HepG2 (cell line): ENCODE results near the gene ITPR1. TPM values are rescaled to one million over a fixed set of nuclear protein-coding genes. Genes with fewer than 3 reads are reported as not detected.

Experiments used
- ATAC-seq: fragments of 200-7000 bp; cut with Tn5 transposase; 3 replicates; pipeline ENCODE4 v1.9.1; 2020; ENCODE audit warnings: mild to moderate bottlenecking, moderate library complexity
- BruUV-seq: library from RNA; stranded (reverse); fragments of 400-500 nt; replicated peaks from 2 replicates; lab custom pipeline; 2021; lab: Mats Ljungman, UMichigan
- CTCF ChIA-PET: fragments of 300-600 bp; formaldehyde crosslinking; extraction: SDS; loops from one replicate; lab custom pipeline; 2021; ENCODE audit warnings: low total read pairs, inconsistent platforms, low intra/inter-chr PET ratio; lab: Yijun Ruan, JAX
- POLR2A ChIA-PET: fragments of 350-600 bp; sonication (Branson Sonifier 250); formaldehyde crosslinking; loops from one replicate; lab custom pipeline; 2020; ENCODE audit warnings: antibody characterized with exemption, inconsistent platforms; lab: Yijun Ruan, JAX
- DNase-seq: peaks from one replicate; pipeline ENCODE4 v3.0.0-alpha.2; 2015; ENCODE audit warnings: low spot score
- FAIRE-seq: peaks from 3 replicates; lab custom pipeline; 2011; peaks lifted over from hg19 to GRCh38; lab: Jason Lieb, UNC
- H2AFZ ChIP-seq: one replicate; pipeline ENCODE4 v1.6.1; 2011; ENCODE audit warnings: low read length, inconsistent platforms
- H3K27ac ChIP-seq: fragments of 300-600 bp; 3 replicates; pipeline ENCODE4 v1.8.0; 2011; ENCODE audit warnings: mixed run types, mild to moderate bottlenecking, mixed read lengths, low read length, inconsistent platforms; ENCODE audit not compliant: insufficient read depth; ENCODE audit errors: extremely low read length
- H3K27me3 ChIP-seq, 2 experiments: fragments of 200-600 bp in 1 of 2; 2 replicates in 1 of 2; 3 replicates in 1 of 2; pipeline versions ENCODE4 v1.6.0 to v1.8.0; 2011; ENCODE audit warnings: low read length in 2 of 2, mild to moderate bottlenecking in 2 of 2, moderate library complexity in 2 of 2, inconsistent platforms in 1 of 2; ENCODE audit not compliant: insufficient read depth in 2 of 2, control insufficient read depth in 1 of 2
- H3K36me3 ChIP-seq, 2 experiments: fragments of 200-600 bp in 1 of 2; replicated peaks in 1 of 2; 2 replicates in 1 of 2; 3 replicates in 1 of 2; pipeline versions ENCODE4 v1.5.1 to v1.8.0; 2011; ENCODE audit warnings: low read length in 2 of 2, inconsistent platforms in 1 of 2; ENCODE audit not compliant: insufficient read depth in 2 of 2, control insufficient read depth in 1 of 2
- H3K4me1 ChIP-seq: 2 replicates; pipeline ENCODE4 v1.5.1; 2012; ENCODE audit warnings: low read length, inconsistent platforms; ENCODE audit not compliant: insufficient read depth
- H3K4me2 ChIP-seq: 2 replicates; pipeline ENCODE4 v1.6.0; 2011; ENCODE audit warnings: low read depth, low read length, inconsistent platforms
- H3K4me3 ChIP-seq, 3 experiments: fragments of 200-600 bp in 1 of 3; sonication (generic), shearing (Covaris generic) in 1 of 3; replicated peaks in 1 of 3; 2 replicates each; pipeline ENCODE4 v1.5.1; 2011 to 2016; ENCODE audit warnings: low read length in 3 of 3, inconsistent platforms in 2 of 3, low read depth in 2 of 3, mild to moderate bottlenecking in 2 of 3, control low read depth in 1 of 3, mixed read lengths in 1 of 3; ENCODE audit not compliant: insufficient read depth in 1 of 3
- H3K79me2 ChIP-seq: one replicate; pipeline ENCODE4 v1.6.1; 2011; ENCODE audit warnings: low read length, inconsistent platforms; ENCODE audit not compliant: insufficient read depth
- H3K9ac ChIP-seq: 2 replicates; pipeline ENCODE4 v1.6.0; 2011; ENCODE audit warnings: mild to moderate bottlenecking, low read depth, low read length, inconsistent platforms; ENCODE audit not compliant: insufficient read depth
- H3K9me3 ChIP-seq: 2 replicates; pipeline ENCODE4 v1.5.1; 2012; ENCODE audit warnings: mild to moderate bottlenecking, low read length
- H4K20me1 ChIP-seq: 2 replicates; pipeline ENCODE4 v1.6.0; 2011; ENCODE audit warnings: inconsistent platforms, mild to moderate bottlenecking, low read length, moderate library complexity; ENCODE audit not compliant: insufficient read depth
- EZH2 ChIP-seq: conservative IDR thresholded peaks from 2 replicates; pipeline ENCODE4 v1.6.1; 2012; ENCODE audit warnings: mild to moderate bottlenecking, low read depth, low read length, moderate library complexity
- GTF2F1 ChIP-seq: fragments of 150-350 bp; IDR thresholded peaks from 2 replicates; pipeline ENCODE4 v1.6.1; 2014; ENCODE audit warnings: low read length
- HDAC6 ChIP-seq: fragments of 200-600 bp; sonication (generic); IDR thresholded peaks from 2 replicates; pipeline ENCODE4 v1.7.0; 2017; ENCODE audit warnings: mild to moderate bottlenecking, antibody characterized with exemption, low read length, low read depth
- IKZF1 ChIP-seq: fragments of 450-650 bp; IDR thresholded peaks from 2 replicates; pipeline ENCODE4 v1.7.1; 2016
- MAFK ChIP-seq, 2 experiments: IDR thresholded peaks in 1 of 2; conservative IDR thresholded peaks in 1 of 2; 2 replicates each; pipeline ENCODE4 v1.6.1; 2011; ENCODE audit warnings: improper control_type of control experiment in 2 of 2, low read length in 2 of 2
- MTA3 ChIP-seq: sonication (generic); formaldehyde crosslinking; IDR thresholded peaks from 2 replicates; pipeline ENCODE4 v1.4.0; 2020; ENCODE audit warnings: missing genetic modification reagents
- NR3C1 ChIP-seq: sonication (generic); formaldehyde crosslinking; IDR thresholded peaks from 2 replicates; pipeline ENCODE4 v1.4.0; 2020; ENCODE audit warnings: missing genetic modification reagents
- PLRG1 ChIP-seq: fragments of 450-650 bp; conservative IDR thresholded peaks from 2 replicates; pipeline ENCODE4 v1.6.1; 2016
- RORA ChIP-seq: sonication (generic); formaldehyde crosslinking; IDR thresholded peaks from 2 replicates; pipeline ENCODE4 v1.5.0; 2020; ENCODE audit warnings: mild to moderate bottlenecking, missing genetic modification reagents, moderate library complexity
- SP140L ChIP-seq: sonication (generic); formaldehyde crosslinking; IDR thresholded peaks from 2 replicates; pipeline ENCODE4 v1.4.0; 2020; ENCODE audit warnings: missing genetic modification reagents, borderline replicate concordance
- ZFY ChIP-seq: sonication (generic); formaldehyde crosslinking; IDR thresholded peaks from 2 replicates; pipeline ENCODE4 v1.4.0; 2020; ENCODE audit warnings: missing genetic modification reagents
- ZKSCAN5 ChIP-seq: sonication (generic); formaldehyde crosslinking; IDR thresholded peaks from 2 replicates; pipeline ENCODE4 v1.5.1; 2020; ENCODE audit warnings: mild to moderate bottlenecking, missing genetic modification reagents
- ZNF468 ChIP-seq: sonication (generic); formaldehyde crosslinking; IDR thresholded peaks from 2 replicates; pipeline ENCODE4 v1.8.0; 2022; ENCODE audit warnings: mild to moderate bottlenecking, moderate library complexity, missing genetic modification reagents
- ZNF616 ChIP-seq: sonication (generic); formaldehyde crosslinking; IDR thresholded peaks from 2 replicates; pipeline ENCODE4 v1.5.0; 2020; ENCODE audit warnings: low read depth, mild to moderate bottlenecking, missing genetic modification reagents
- WGBS: methylation state at CpG from one replicate; pipeline ENCODE4 v1.1.6; 2017; ENCODE audit warnings: low lambda C conversion rate; 5-methylcytosine and 5-hydroxymethylcytosine counted together
- in situ Hi-C: cut with HindIII; loops from 2 replicates; pipeline ENCODE4 v1.10.0; 2017; ENCODE audit warnings: low pct_unique_long_range_greater_than_20kb; ENCODE audit not compliant: extremely low pct_ligation_motif_present
- intact Hi-C: fragments of 100-400 bp; cut with micrococcal nuclease; formaldehyde crosslinking; loops from one replicate; pipeline ENCODE4 v1.10.0; 2022; ENCODE audit not compliant: unreplicated experiment
- polyA plus RNA-seq, 8 experiments: library from polyadenylated mRNA; depleted of rRNA in 3 of 8; stranded (reverse) in 7 of 8; unstranded in 1 of 8; fragments of >200 nt; fragmentation: Illumina TruSeq in 4 of 8; extraction: Trizol in 4 of 8; gene quantifications; 2 replicates each; pipeline versions ENCODE4 v1.2.1 to v1.2.3, GENCODE V29; 2011 to 2016; ENCODE audit warnings: low read depth in 4 of 8, missing spikeins in 1 of 8, mixed read lengths in 1 of 8; ENCODE audit not compliant: insufficient read depth in 1 of 8
- total RNA-seq, 5 experiments: library from RNA; depleted of rRNA; stranded (reverse); fragments of >200 nt; fragmentation: Illumina TruSeq; extraction: Trizol; gene quantifications; 2 replicates each; pipeline ENCODE4 v1.2.3, GENCODE V29; 2016; ENCODE audit warnings: low read depth in 1 of 5
- TF ChIP-seq, protein P1 (sequence below): sonication (generic); formaldehyde crosslinking; IDR thresholded peaks from 2 replicates; pipeline ENCODE4 v1.8.0; 2022; ENCODE audit warnings: missing genetic modification reagents, low read depth, mild to moderate bottlenecking, borderline replicate concordance
- TF ChIP-seq, protein P2 (sequence below): sonication (generic); formaldehyde crosslinking; IDR thresholded peaks from 2 replicates; pipeline ENCODE4 v1.8.0; 2022; ENCODE audit warnings: mild to moderate bottlenecking, missing genetic modification reagents, moderate library complexity

The ITPR1 gene
- total and polyA plus RNA-seq, 2 of the 13 experiments (the other 11 are each of a cell fraction or from before 2014, with no cell fraction given) = 10.0 to 11.4 TPM

DNA sequence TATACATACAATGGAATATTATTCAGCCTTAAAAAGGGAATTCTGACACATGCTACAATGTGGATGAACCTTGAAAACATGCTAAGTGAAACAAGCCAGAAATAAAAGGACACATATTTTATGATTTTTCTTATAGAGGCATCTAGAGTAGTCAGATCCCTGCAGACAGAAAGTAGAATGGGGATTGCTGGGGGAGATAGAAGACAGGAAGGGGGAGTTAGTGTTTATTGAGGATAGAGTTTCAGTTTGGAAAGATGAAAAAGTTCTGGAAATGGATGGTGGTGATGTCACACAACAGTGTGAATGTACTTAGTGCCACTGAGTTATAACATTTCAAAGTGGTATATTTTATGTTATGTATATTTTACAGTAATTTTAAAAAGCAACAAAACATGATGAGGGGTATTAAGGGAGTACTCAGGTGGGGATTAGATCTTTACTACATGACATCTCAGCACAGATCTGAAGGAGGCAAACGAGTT is 4.7 kb downstream of the ITPR1 start:
- no peak for FAIRE-seq
- H3K4me1 ChIP-seq = peaks cover 63% of the 10 kb centered on the region
- ChIA-PET POLR2A (no interaction called here), CTCF (no interaction called here)
- H3K36me3 ChIP-seq = peaks cover 0 to 4% of the 10 kb centered on the region in 2 experiments; a peak in 1 of 5 replicates
- no peak overlapping the region for H3K27ac ChIP-seq
- no peaks in the 10 kb centered on the region for H3K27me3 ChIP-seq
- H3K79me2 ChIP-seq = peaks cover 4% of the 10 kb centered on the region
- H3K4me3 ChIP-seq = no peak overlapping the region
- TF ChIP-seq ZFY (CRISPR knock-in tag) = no peak
- no peak for TF ChIP-seq ZNF468 (CRISPR knock-in tag)
- no peak for TF ChIP-seq EZH2
- TF ChIP-seq, protein P1, sequence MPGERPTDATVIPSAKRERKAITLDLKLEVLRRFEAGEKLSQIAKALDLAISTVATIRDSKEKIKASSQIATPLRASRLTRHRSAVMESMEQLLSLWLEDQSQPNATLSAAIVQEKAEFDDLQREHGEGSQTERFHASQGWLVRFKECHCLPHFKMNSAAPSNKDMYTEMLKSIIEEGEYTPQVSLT (CRISPR knock-in tag) = no peak
- TF ChIP-seq, protein P2, sequence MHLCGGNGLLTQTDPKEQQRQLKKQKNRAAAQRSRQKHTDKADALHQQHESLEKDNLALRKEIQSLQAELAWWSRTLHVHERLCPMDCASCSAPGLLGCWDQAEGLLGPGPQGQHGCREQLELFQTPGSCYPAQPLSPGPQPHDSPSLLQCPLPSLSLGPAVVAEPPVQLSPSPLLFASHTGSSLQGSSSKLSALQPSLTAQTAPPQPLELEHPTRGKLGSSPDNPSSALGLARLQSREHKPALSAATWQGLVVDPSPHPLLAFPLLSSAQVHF (CRISPR knock-in tag) = no peak
- TF ChIP-seq PLRG1 = no peak
- TF ChIP-seq MAFK (conservative IDR thresholded peaks at IDR 0.05 in 1 of 2, IDR thresholded peaks at IDR 0.05 in 1 of 2; ENCODE audit: low read length in 2 of 2) = no peak
- no peak overlapping the region for H2AFZ ChIP-seq
- H3K4me2 ChIP-seq = no peak overlapping the region
- 66% methylated on average over 1 of the region's 1 CpG for WGBS
- intact Hi-C loops = loop anchor here (10.0 kb wide), 1 partner anchor 137 kb away; no protein-coding TSS in a partner anchor
- H3K9ac ChIP-seq = no peak overlapping the region
- H4K20me1 ChIP-seq = no peaks in the 10 kb centered on the region
- no peaks in the 10 kb centered on the region for H3K9me3 ChIP-seq
- no peak for ATAC-seq
- in situ Hi-C loops = loop anchor here (5.0 kb wide), 1 partner anchor 69 kb away; no protein-coding TSS in a partner anchor
- no TSS peak for BruUV-seq
- DNase-seq = no peak

DNA sequence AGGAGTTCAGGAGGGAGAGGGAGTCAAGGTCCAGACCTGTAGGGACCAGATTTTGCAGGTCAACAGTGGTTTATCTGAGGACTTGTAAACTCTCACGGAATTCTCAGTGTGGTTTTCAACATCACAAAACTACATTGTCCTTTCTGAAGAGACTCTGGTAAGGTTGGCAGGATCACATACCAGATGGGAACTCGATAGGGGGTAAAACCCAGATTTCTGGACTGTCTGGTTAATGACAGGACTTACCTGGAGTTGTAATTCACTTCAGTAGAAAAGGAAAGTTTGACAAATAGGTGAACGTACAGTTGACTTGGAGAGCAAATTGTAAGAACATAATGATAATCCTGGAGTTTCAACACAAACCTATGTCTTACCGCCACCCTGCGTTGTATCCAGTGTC is 5.3 kb downstream of the ITPR1 start:
- no peak overlapping the region for H3K4me2 ChIP-seq
- no peak overlapping the region for H3K4me3 ChIP-seq
- POLR2A ChIA-PET = no interaction called here
- in situ Hi-C loops = loop anchor here (5.0 kb wide), 1 partner anchor 69 kb away; no protein-coding TSS in a partner anchor
- TF ChIP-seq MTA3 (no peak), GTF2F1 (no peak), HDAC6 (no peak), ZKSCAN5 (CRISPR knock-in tag) (no peak), RORA (CRISPR knock-in tag) (no peak), ZNF616 (CRISPR knock-in tag) (no peak), NR3C1 (no peak), IKZF1 (no peak), SP140L (CRISPR knock-in tag) (no peak)
- TF ChIP-seq, all 625 proteins: peak for 0
- intact Hi-C loops = loop anchor here (10.0 kb wide), 1 partner anchor 136 kb away; no protein-coding TSS in a partner anchor
- no peak overlapping the region for H2AFZ ChIP-seq
- CTCF ChIA-PET = no interaction called here
- 70% methylated on average over 5 of the region's 5 CpGs for WGBS
- DNase-seq (no peak), ATAC-seq (no peak), FAIRE-seq (no peak)
- H3K9ac ChIP-seq = no peak overlapping the region
- no peaks in the 10 kb centered on the region for H3K9me3 ChIP-seq
- H3K4me1 ChIP-seq = peaks cover 69% of the 10 kb centered on the region
- peaks cover 0 to 4% of the 10 kb centered on the region in 2 experiments; a peak in 1 of 5 replicates for H3K36me3 ChIP-seq
- H3K79me2 ChIP-seq = peaks cover 4% of the 10 kb centered on the region
- H3K27ac ChIP-seq = no peak overlapping the region
- H3K27me3 ChIP-seq = no peaks in the 10 kb centered on the region
- H4K20me1 ChIP-seq = no peaks in the 10 kb centered on the region
- no TSS peak for BruUV-seq
